NOMO-1 treated with dmso at 0.1 percent for 144 hours (cell line): ENCODE results near the gene CYP4F2.
"Not testable (repeated sequence)": the region's sequence is repeated elsewhere in the genome, so short reads cannot be mapped to it uniquely, and the experiment has no call there.

ENCODE experiments used
- DNase-seq: peaks from one replicate; lab custom pipeline; 2025; ENCODE audit not compliant: unreplicated experiment; lab: John Stamatoyannopoulos, UW

Gene CYP4F2

GRCh38 chr19:15900504-15900903, 2.6 kb upstream of the CYP4F2 start:
- no peak for DNase-seq

GRCh38 chr19:15900032-15900431, 2.2 kb upstream of the CYP4F2 start:
- DNase-seq, result not testable (repeated sequence)

GRCh38 chr19:15899561-15899960, 1.7 kb upstream of the CYP4F2 start:
- not testable (repeated sequence) for DNase-seq

- DNase-seq, result no peak
Observed at GRCh38 chr19:15897026-15897737, 692 bp downstream of the CYP4F2 start.

- no peak for DNase-seq
Observed at GRCh38 chr19:15895876-15896430, 1.9 kb downstream of the CYP4F2 start.

- no peak for DNase-seq
Observed at GRCh38 chr19:15894359-15894758, 3.5 kb downstream of the CYP4F2 start.

- DNase-seq, result no peak
Observed at GRCh38 chr19:15893477-15893876, 4.4 kb downstream of the CYP4F2 start.

- DNase-seq, result no peak
Observed at GRCh38 chr19:15892012-15892411, 5.9 kb downstream of the CYP4F2 start.

- no peak for DNase-seq
Observed at GRCh38 chr19:15891434-15891833, 6.4 kb downstream of the CYP4F2 start.

GRCh38 chr19:15889339-15889738, 8.5 kb downstream of the CYP4F2 start:
- not testable (repeated sequence) for DNase-seq

GRCh38 chr19:15885919-15886318, 12.0 kb downstream of the CYP4F2 start:
- DNase-seq, result no peak

GRCh38 chr19:15885167-15885566, 12.7 kb downstream of the CYP4F2 start:
- no peak for DNase-seq

GRCh38 chr19:15883329-15883728, 14.5 kb downstream of the CYP4F2 start:
- not testable (repeated sequence) for DNase-seq

GRCh38 chr19:15874821-15875474, 22.9 kb downstream of the CYP4F2 start:
- DNase-seq, result no peak

GRCh38 chr19:15873771-15874170, 24.1 kb downstream of the CYP4F2 start:
- not testable (repeated sequence) for DNase-seq

- DNase-seq, result no peak
Observed at GRCh38 chr19:15871570-15871969, 26.3 kb downstream of the CYP4F2 start.

- DNase-seq, result no peak
Observed at GRCh38 chr19:15869873-15870272, 28.0 kb downstream of the CYP4F2 start.

GRCh38 chr19:15869109-15869555, 28.7 kb downstream of the CYP4F2 start:
- peak; percentile 97 for DNase-seq

- no peak for DNase-seq
Observed at GRCh38 chr19:15866636-15867035, 31.2 kb downstream of the CYP4F2 start.

- no peak for DNase-seq
Observed at GRCh38 chr19:15864824-15865223, 33.0 kb downstream of the CYP4F2 start.

GRCh38 chr19:15863272-15863671, 34.6 kb downstream of the CYP4F2 start:
- no peak for DNase-seq

- DNase-seq, result no peak
Observed at GRCh38 chr19:15862444-15862843, 35.4 kb downstream of the CYP4F2 start.
